SIG-M5 treated with dmso at 0.1 percent for 504 hours (cell line): ENCODE results near the gene PZP.

Experiments
- DNase-seq: peaks from one replicate; lab custom pipeline; 2025; ENCODE audit not compliant: unreplicated experiment; lab: John Stamatoyannopoulos, UW

Gene PZP

GRCh38 chr12:9104767-9105423, 103.3 kb downstream of the PZP start:
- no peak for DNase-seq

DNA sequence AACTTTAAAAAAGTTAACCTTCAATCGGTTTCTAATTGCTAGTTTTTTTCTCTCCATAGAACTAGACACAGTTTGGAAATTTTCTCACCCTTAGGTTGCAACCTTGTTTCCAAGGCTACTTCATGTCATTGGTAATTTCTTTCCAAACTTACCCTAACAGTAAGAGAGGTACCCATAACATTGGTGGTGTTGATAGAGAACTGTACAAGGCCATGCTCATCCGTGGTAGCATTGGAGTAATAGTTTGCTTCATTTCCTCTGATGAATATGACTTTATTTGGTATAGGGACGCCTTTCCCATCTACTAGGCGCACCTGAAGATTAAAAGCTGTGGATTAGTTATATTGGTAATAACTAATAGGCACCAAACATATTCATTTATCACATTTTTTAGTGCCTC, 104.1 kb downstream of the PZP start:
- DNase-seq = no peak

DNA sequence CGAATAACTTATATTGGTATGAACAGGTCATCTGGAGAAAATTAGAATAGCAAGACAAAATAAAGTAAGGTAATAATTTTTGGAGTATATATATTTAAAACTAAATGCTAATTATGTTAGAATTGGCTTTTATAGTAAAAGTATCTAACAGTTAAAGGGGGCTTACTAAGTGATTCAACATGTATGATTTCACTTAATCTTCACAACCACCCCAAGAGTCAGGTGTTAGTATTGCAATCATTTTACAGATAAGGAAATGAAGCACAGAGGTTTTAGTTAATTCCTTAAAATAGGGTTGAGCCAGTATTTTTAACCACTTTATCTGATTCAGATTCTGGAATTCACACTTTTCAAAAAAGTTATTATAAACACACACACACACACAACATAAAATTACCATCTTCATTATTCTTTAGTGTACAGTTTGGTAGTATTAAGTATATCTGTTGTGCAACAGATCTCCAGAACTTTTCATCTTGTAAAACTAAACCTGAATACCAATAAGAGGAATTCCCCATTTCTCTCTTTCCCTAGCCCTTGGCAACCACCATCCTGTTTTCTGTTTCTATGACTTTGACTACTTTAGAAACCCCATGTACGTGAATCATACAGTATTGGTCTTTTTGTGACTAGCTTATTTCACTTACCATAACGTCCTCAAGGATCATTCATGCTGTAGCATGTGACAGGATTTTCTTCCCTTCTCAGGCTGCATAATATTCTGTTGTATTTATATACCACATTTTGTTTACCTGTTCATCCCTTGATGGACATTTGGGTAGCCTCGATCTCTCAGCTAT, 104.9 kb downstream of the PZP start:
- no peak for DNase-seq

DNA sequence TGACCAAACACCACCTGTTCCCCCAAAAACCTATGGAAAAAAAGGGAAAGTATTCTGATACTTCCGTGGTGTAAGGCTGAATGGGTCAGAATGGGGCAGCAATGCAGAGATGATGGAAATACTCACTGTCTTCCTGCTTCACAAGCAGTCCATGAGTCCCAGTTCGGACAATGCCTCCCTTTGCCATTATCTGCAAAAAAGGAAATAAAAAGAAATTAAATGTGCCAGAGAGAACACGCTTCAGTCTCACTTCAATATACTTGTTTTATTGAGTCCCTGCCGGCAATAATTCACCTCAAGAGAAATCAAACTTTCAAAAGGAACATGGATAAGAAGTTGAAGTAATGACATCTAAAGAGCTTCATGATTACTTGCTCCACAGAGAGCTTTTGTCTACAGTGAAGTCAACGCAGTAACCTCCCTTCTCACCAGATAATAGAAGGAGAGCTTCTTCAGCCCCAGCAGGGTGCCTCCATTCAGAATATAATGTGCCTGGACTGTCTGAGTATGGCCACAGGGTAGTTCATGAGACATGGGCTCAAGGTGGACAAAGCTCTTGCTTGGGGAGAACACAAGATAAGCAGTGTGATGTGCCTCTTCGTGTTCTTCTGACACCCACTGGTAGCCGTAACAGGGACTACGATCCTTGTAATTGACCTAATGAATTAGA, 107.0 kb downstream of the PZP start:
- no peak for DNase-seq

DNA sequence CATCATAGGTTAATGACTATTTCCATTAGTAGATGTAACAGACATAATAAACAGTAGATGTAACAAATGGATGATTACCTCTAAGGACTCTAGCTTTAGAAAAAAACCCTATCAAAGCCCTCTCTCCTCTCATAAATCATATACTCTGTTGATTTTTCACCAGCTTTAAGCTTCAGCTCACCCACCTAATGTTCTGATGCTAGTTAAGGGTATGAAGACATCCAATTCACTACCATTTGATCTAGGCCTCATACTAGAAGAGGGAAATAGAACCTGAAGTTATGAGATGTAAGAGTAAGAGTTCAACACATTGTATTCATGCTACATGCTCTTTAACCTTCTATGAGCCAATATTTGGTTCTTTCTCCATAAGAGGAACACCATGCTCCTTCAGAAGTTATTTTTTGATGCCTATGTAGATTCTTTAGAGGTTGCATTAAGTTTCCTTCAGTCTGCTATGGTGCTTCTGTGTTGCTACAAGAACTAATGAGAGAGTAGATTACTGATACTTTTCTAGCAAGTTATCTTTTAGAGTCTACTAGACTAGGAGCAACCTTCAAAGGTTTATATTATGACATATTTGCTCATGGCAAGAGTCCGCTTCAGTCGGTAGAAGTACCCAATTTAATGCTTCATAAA, 108.5 kb downstream of the PZP start:
- DNase-seq = no peak
